HepG2 (cell line): ENCODE data around the gene ARHGEF3. TPM values are rescaled to one million over a fixed set of nuclear protein-coding genes. Genes with fewer than 3 reads are reported as not detected.

Experiments used
- BORCS8-MEF2B ChIP-seq: sonication (generic); formaldehyde crosslinking; IDR thresholded peaks from 2 replicates; pipeline ENCODE4 v1.8.0; 2022; ENCODE audit warnings: mild to moderate bottlenecking, missing genetic modification reagents
- BRD4 ChIP-seq: sonication (generic); formaldehyde crosslinking; IDR thresholded peaks from 2 replicates; pipeline ENCODE4 v1.4.0; 2020; ENCODE audit warnings: missing genetic modification reagents
- HES4 ChIP-seq: sonication (generic); formaldehyde crosslinking; IDR thresholded peaks from 2 replicates; pipeline ENCODE4 v1.9.0; 2021; ENCODE audit warnings: mild to moderate bottlenecking, missing genetic modification reagents, borderline replicate concordance
- HNRNPH1 ChIP-seq: fragments of 200-400 bp; formaldehyde crosslinking; optimal IDR thresholded peaks from 2 replicates; pipeline ENCODE3; 2017; ENCODE audit warnings: mild to moderate bottlenecking, low read depth, low read length
- HNRNPLL ChIP-seq: fragments of 200-400 bp; formaldehyde crosslinking; IDR thresholded peaks from 2 replicates; pipeline ENCODE4 v1.6.1; 2017; ENCODE audit warnings: mild to moderate bottlenecking, low read depth, low read length; ENCODE audit not compliant: poor library complexity, severe bottlenecking
- HOXA5 ChIP-seq: sonication (generic); formaldehyde crosslinking; IDR thresholded peaks from 2 replicates; pipeline ENCODE4 v1.4.0; 2020; ENCODE audit warnings: missing genetic modification reagents
- MAX ChIP-seq: IDR thresholded peaks from 2 replicates; pipeline ENCODE4 v1.6.1; 2012; ENCODE audit warnings: inconsistent platforms
- POLR2AphosphoS5 ChIP-seq: IDR thresholded peaks from 2 replicates; pipeline ENCODE4 v1.6.1; 2012; ENCODE audit warnings: low read depth, low read length
- RBM22 ChIP-seq: fragments of 200-400 bp; formaldehyde crosslinking; optimal IDR thresholded peaks from 2 replicates; pipeline ENCODE3; 2017; ENCODE audit warnings: mild to moderate bottlenecking, low read length, moderate library complexity
- RFXANK ChIP-seq: IDR thresholded peaks from 2 replicates; pipeline ENCODE4 v1.6.1; 2016
- SRSF1 ChIP-seq: fragments of 200-400 bp; formaldehyde crosslinking; optimal IDR thresholded peaks from 2 replicates; pipeline ENCODE3; 2017; ENCODE audit warnings: mild to moderate bottlenecking, low read depth, low read length, moderate library complexity
- TFDP2 ChIP-seq: sonication (generic); formaldehyde crosslinking; IDR thresholded peaks from 2 replicates; pipeline ENCODE4 v1.4.0; 2020; ENCODE audit warnings: missing genetic modification reagents
- ZFP36L1 ChIP-seq: sonication (generic); formaldehyde crosslinking; IDR thresholded peaks from 2 replicates; pipeline ENCODE4 v1.8.0; 2022; ENCODE audit warnings: mild to moderate bottlenecking, missing genetic modification reagents, moderate library complexity
- ZFX ChIP-seq: sonication (generic); formaldehyde crosslinking; IDR thresholded peaks from 2 replicates; pipeline ENCODE4 v1.4.0; 2020; ENCODE audit warnings: mild to moderate bottlenecking, low read depth, missing genetic modification reagents, moderate library complexity
- ZNF101 ChIP-seq: sonication (generic); formaldehyde crosslinking; IDR thresholded peaks from 2 replicates; pipeline ENCODE4 v1.4.0; 2020; ENCODE audit warnings: mild to moderate bottlenecking, low read depth, missing genetic modification reagents, borderline replicate concordance
- ZNF18 ChIP-seq: sonication (generic); formaldehyde crosslinking; IDR thresholded peaks from 2 replicates; pipeline ENCODE4 v1.8.0; 2022; ENCODE audit warnings: mild to moderate bottlenecking, missing genetic modification reagents; ENCODE audit not compliant: insufficient replicate concordance
- ZNF33A ChIP-seq: sonication (generic); formaldehyde crosslinking; IDR thresholded peaks from 2 replicates; pipeline ENCODE4 v1.5.1; 2020; ENCODE audit warnings: missing genetic modification reagents, mild to moderate bottlenecking, moderate library complexity, borderline replicate concordance
- ZNF382 ChIP-seq: sonication (generic); formaldehyde crosslinking; IDR thresholded peaks from 2 replicates; pipeline ENCODE4 v1.5.0; 2020; ENCODE audit warnings: missing genetic modification reagents, mild to moderate bottlenecking, borderline replicate concordance
- ZNF383 ChIP-seq: sonication (generic); formaldehyde crosslinking; IDR thresholded peaks from 2 replicates; pipeline ENCODE4 v1.4.0; 2020; ENCODE audit warnings: missing genetic modification reagents, mild to moderate bottlenecking, borderline replicate concordance
- ZNF609 ChIP-seq: sonication (generic); formaldehyde crosslinking; IDR thresholded peaks from 2 replicates; pipeline ENCODE4 v1.4.0; 2020; ENCODE audit warnings: mild to moderate bottlenecking, missing genetic modification reagents, borderline replicate concordance
- ZNF75D ChIP-seq: sonication (generic); formaldehyde crosslinking; IDR thresholded peaks from 2 replicates; pipeline ENCODE4 v1.8.1; 2023; ENCODE audit warnings: missing genetic modification reagents, mild to moderate bottlenecking, borderline replicate concordance
- ZNF781 ChIP-seq: sonication (generic); formaldehyde crosslinking; IDR thresholded peaks from 2 replicates; pipeline ENCODE4 v1.5.1; 2020; ENCODE audit warnings: borderline replicate concordance, mild to moderate bottlenecking, missing genetic modification reagents; ENCODE audit errors: not compliant biosample characterization
- polyA plus RNA-seq, 8 experiments: library from polyadenylated mRNA; depleted of rRNA in 3 of 8; stranded (reverse) in 7 of 8; unstranded in 1 of 8; fragments of >200 nt; fragmentation: Illumina TruSeq in 4 of 8; extraction: Trizol in 4 of 8; gene quantifications; 2 replicates each; pipeline versions ENCODE4 v1.2.1 to v1.2.3, GENCODE V29; 2011 to 2016; ENCODE audit warnings: low read depth in 4 of 8, missing spikeins in 1 of 8, mixed read lengths in 1 of 8; ENCODE audit not compliant: insufficient read depth in 1 of 8
- total RNA-seq, 5 experiments: library from RNA; depleted of rRNA; stranded (reverse); fragments of >200 nt; fragmentation: Illumina TruSeq; extraction: Trizol; gene quantifications; 2 replicates each; pipeline ENCODE4 v1.2.3, GENCODE V29; 2016; ENCODE audit warnings: low read depth in 1 of 5

The ARHGEF3 gene
- total and polyA plus RNA-seq, 2 of the 13 experiments (the other 11 are each of a cell fraction or from before 2014, with no cell fraction given): 14.8 to 23.1 TPM

GRCh38 chr3:56682462-56683121 lies 119.2 kb downstream of the ARHGEF3 start (continued):
- TF ChIP-seq ZNF609 (CRISPR knock-in tag) (0 out of 2 replicates have a peak, but pooled peaks have one; percentile 16), ZNF383 (CRISPR knock-in tag) (no peak), ZNF382 (no peak), POLR2AphosphoS5 (peak; percentile 75), HES4 (CRISPR knock-in tag) (peak; percentile 74; the same call in 1 of the 2 replicates), TFDP2 (CRISPR knock-in tag) (peak; percentile 48; the same call in 1 of the 2 replicates), HNRNPLL (peak; percentile 66), ZFP36L1 (CRISPR knock-in tag) (no peak; the same call in 1 of the 2 replicates), RFXANK (no peak), HOXA5 (no peak), ZNF18 (CRISPR knock-in tag) (no peak), ZNF33A (CRISPR knock-in tag) (no peak), ZNF781 (CRISPR knock-in tag) (no peak), ZFX (CRISPR knock-in tag) (peak; percentile 87), BRD4 (CRISPR knock-in tag) (peak; percentile 74; the same call in 1 of the 2 replicates), ZNF101 (CRISPR knock-in tag) (no peak), HNRNPH1 (no peak), BORCS8-MEF2B (CRISPR knock-in tag) (0 out of 2 replicates have a peak, but pooled peaks have one; percentile 56), ZNF75D (no peak), MAX (peak; percentile 54), SRSF1 (peak; percentile 4), RBM22 (peak; percentile 15)
